CD14-positive monocyte (primary cell): ENCODE data around the gene TXNDC17. TPM values are rescaled to one million over a fixed set of nuclear protein-coding genes. Genes with fewer than 3 reads are reported as not detected.

Experiments used
- DNase-seq, 3 donors: peaks; one replicate each; pipeline ENCODE4 v3.0.0-alpha.2; 2011 to 2022
- H2AFZ ChIP-seq: 2 replicates; pipeline ENCODE4 v1.6.0; 2012; ENCODE audit warnings: mild to moderate bottlenecking, low read depth, low read length, inconsistent platforms; ENCODE audit not compliant: insufficient read depth, poor library complexity, severe bottlenecking
- H3K27ac ChIP-seq, 2 donors: 1 replicate in 1 of 2; 2 replicates in 1 of 2; pipeline ENCODE4 v1.5.1; 2012 to 2013; ENCODE audit warnings: low read length in 2 of 2, control low read depth in 1 of 2, inconsistent platforms in 1 of 2, low read depth in 1 of 2, mild to moderate bottlenecking in 1 of 2
- H3K27me3 ChIP-seq, 2 donors: one replicate each; pipeline versions ENCODE4 v1.6.0 to v1.6.1; 2011 to 2013; ENCODE audit warnings: low read length in 2 of 2; ENCODE audit not compliant: control insufficient read depth in 2 of 2, insufficient read depth in 2 of 2
- H3K36me3 ChIP-seq, 2 donors: replicated peaks in 1 of 2; 1 replicate in 1 of 2; 2 replicates in 1 of 2; pipeline versions ENCODE4 v1.5.1 to v1.6.1; 2012 to 2013; ENCODE audit warnings: low read length in 2 of 2, control low read depth in 1 of 2, inconsistent platforms in 1 of 2, mild to moderate bottlenecking in 1 of 2; ENCODE audit not compliant: insufficient read depth in 2 of 2, control insufficient read depth in 1 of 2
- H3K4me1 ChIP-seq, 2 donors: 1 replicate in 1 of 2; 2 replicates in 1 of 2; pipeline versions ENCODE4 v1.5.1 to v1.6.1; 2012 to 2013; ENCODE audit warnings: low read length in 2 of 2, control low read depth in 1 of 2, inconsistent platforms in 1 of 2, mild to moderate bottlenecking in 1 of 2, moderate library complexity in 1 of 2; ENCODE audit not compliant: insufficient read depth in 2 of 2, control insufficient read depth in 1 of 2
- H3K4me2 ChIP-seq: replicated peaks from 2 replicates; pipeline ENCODE3; 2012; ENCODE audit warnings: low read length, moderate library complexity, mild to moderate bottlenecking; ENCODE audit not compliant: poor library complexity, severe bottlenecking; ENCODE audit errors: extremely low read depth
- H3K4me3 ChIP-seq, 3 experiments: fragments of 200-600 bp in 1 of 3; sonication (generic) in 1 of 3; replicated peaks in 1 of 3; 1 replicate in 2 of 3; 2 replicates in 1 of 3; pipeline ENCODE4 v1.5.1; 2011 to 2013; ENCODE audit warnings: low read length in 3 of 3, mild to moderate bottlenecking in 3 of 3, control low read depth in 2 of 3, low read depth in 2 of 3, inconsistent platforms in 1 of 3, moderate library complexity in 1 of 3
- H3K79me2 ChIP-seq: 2 replicates; pipeline ENCODE4 v1.6.0; 2012; ENCODE audit warnings: mild to moderate bottlenecking, control low read depth, inconsistent platforms, low read length, moderate library complexity; ENCODE audit not compliant: insufficient read depth
- H3K9ac ChIP-seq: 2 replicates; pipeline ENCODE4 v1.6.0; 2017; ENCODE audit warnings: low read length, mild to moderate bottlenecking; ENCODE audit not compliant: insufficient read depth, poor library complexity, severe bottlenecking
- H3K9me3 ChIP-seq, 2 donors: replicated peaks in 1 of 2; 1 replicate in 1 of 2; 2 replicates in 1 of 2; pipeline versions ENCODE4 v1.5.1 to v1.6.1; 2012 to 2013; ENCODE audit warnings: low read length in 2 of 2, control low read depth in 1 of 2; ENCODE audit not compliant: control insufficient read depth in 1 of 2, insufficient read depth in 1 of 2
- H4K20me1 ChIP-seq: 2 replicates; pipeline ENCODE4 v1.6.0; 2012; ENCODE audit warnings: mild to moderate bottlenecking, low read length, control low read depth, moderate library complexity; ENCODE audit not compliant: insufficient read depth
- H3K27ac Mint-ChIP-seq, 7 donors: one replicate each; pipeline ENCODE4 v1.8.0; 2020; ENCODE audit warnings: mild to moderate bottlenecking in 7 of 7, mixed read lengths in 7 of 7, moderate library complexity in 6 of 7, inconsistent platforms in 2 of 7
- H3K27me3 Mint-ChIP-seq, 3 donors: one replicate each; pipeline ENCODE4 v1.8.0; 2021 to 2022; ENCODE audit warnings: low read depth in 3 of 3, mild to moderate bottlenecking in 3 of 3, mixed read lengths in 3 of 3, moderate library complexity in 3 of 3, inconsistent platforms in 1 of 3
- H3K36me3 Mint-ChIP-seq, 2 donors: one replicate each; pipeline ENCODE4 v1.8.0; 2020; ENCODE audit warnings: mixed read lengths in 2 of 2, inconsistent platforms in 1 of 2, mild to moderate bottlenecking in 1 of 2
- H3K4me1 Mint-ChIP-seq: one replicate; pipeline ENCODE4 v1.8.0; 2020; ENCODE audit warnings: mild to moderate bottlenecking, mixed read lengths
- H3K4me3 Mint-ChIP-seq, 2 donors: one replicate each; pipeline ENCODE4 v1.8.0; 2020; ENCODE audit warnings: mild to moderate bottlenecking in 2 of 2, mixed read lengths in 2 of 2, moderate library complexity in 1 of 2
- H3K9me3 Mint-ChIP-seq, 7 donors: one replicate each; pipeline ENCODE4 v1.8.0; 2020 to 2022; ENCODE audit warnings: mixed read lengths in 7 of 7, mild to moderate bottlenecking in 6 of 7, moderate library complexity in 6 of 7, inconsistent platforms in 2 of 7
- CTCF ChIP-seq: fragments of 200-600 bp; IDR thresholded peaks from one replicate; pipeline ENCODE4 v1.8.0; 2022; ENCODE audit warnings: antibody characterized with exemption, mild to moderate bottlenecking
- WGBS: methylation state at CpG from one replicate; pipeline ENCODE4 v1.1.5; 2013; ENCODE audit warnings: missing lambda C conversion rate; ENCODE audit not compliant: insufficient coverage; 5-methylcytosine and 5-hydroxymethylcytosine counted together
- intact Hi-C, 2 donors: fragments of 100-400 bp; cut with micrococcal nuclease; formaldehyde crosslinking; loops; one replicate each; pipeline versions ENCODE4 v1.15.0 to v1.15.1; 2023
- polyA plus RNA-seq, 3 donors: library from polyadenylated mRNA; depleted of rRNA in 1 of 3; unstranded in 2 of 3; stranded (reverse) in 1 of 3; fragments of 300-500 nt in 2 of 3; fragments of >200 nt in 1 of 3; fragmentation: Illumina TruSeq in 2 of 3; gene quantifications; 1 replicate in 2 of 3; 2 replicates in 1 of 3; pipeline ENCODE4 v1.2.3, GENCODE V29; 2012 to 2021

Gene TXNDC17
- polyA plus RNA-seq, 3 donors, result 88.8 to 357 (median 319) TPM

DNA sequence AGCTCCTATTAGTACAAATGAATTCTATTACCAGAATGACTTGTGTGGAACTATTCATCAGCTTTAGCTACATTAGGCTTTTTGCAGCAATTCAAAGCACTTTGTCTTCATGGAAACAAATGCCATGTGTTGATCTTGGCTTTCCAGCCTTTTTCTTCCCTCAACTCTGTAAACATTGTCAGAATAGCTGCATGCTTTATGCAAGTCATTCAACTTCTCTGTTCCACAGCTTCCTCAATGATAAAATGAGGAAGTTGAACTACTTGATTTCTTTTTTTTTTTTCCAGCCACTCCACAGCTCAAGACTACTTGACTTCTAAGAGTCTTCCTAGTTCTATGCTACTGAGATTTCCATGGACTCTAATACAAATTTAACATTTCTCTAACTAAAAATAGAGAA is 41.5 kb upstream of the TXNDC17 start:
- Histone ChIP-seq H3K27ac (peak overlapping the region; percentile 48 to 72), H2AFZ (no peak overlapping the region), H3K4me2 (peak overlapping the region; percentile 54), H3K4me3 (peak overlapping the region in 1 of 3 experiments; percentile 39), H3K79me2 (no peaks in the 10 kb centered on the region), H3K36me3 (peaks cover 21 to 51% of the 10 kb centered on the region in 2 donors), H3K9ac (no peak overlapping the region), H3K4me1 (peaks cover 30 to 38% of the 10 kb centered on the region in 2 donors), H3K27me3 (no peaks in the 10 kb centered on the region), H3K9me3 (no peaks in the 10 kb centered on the region), H4K20me1 (no peaks in the 10 kb centered on the region)
- no peak for TF ChIP-seq CTCF
- intact Hi-C loops, result no loop called here
- peaks cover 40% of the 10 kb centered on the region for H3K4me1 Mint-ChIP-seq
- peak; percentile 61 to 80 (median 75) for DNase-seq
- H3K36me3 Mint-ChIP-seq, result peaks cover 56% of the 10 kb centered on the region in 2 donors
- H3K27me3 Mint-ChIP-seq, result peaks cover 0 to 3% (median 0%) of the 10 kb centered on the region in 3 donors
- peak overlapping the region; percentile 66 to 90 (median 77) for H3K27ac Mint-ChIP-seq
- no peak overlapping the region for H3K4me3 Mint-ChIP-seq
- H3K9me3 Mint-ChIP-seq, result no peaks in the 10 kb centered on the region

DNA sequence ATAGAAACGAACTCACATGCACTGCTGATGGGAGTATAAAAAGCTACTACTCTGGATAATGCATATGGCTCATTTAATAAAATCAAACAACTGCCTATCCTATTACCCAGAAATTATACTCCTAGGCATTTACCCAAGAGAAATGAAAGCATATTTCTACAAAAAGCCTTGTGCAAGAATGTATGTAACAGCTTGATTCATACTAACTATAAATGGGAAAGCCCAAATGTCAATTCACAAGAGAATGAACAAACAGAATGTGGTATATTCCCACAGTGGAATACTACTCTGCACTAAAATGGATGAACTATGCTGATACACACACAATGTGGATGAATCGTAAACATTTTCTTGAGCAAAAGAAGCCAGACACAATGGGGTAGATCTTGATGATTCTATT is 38.7 kb upstream of the TXNDC17 start:
- H4K20me1 ChIP-seq, result no peaks in the 10 kb centered on the region
- no peaks in the 10 kb centered on the region for H3K79me2 ChIP-seq
- peaks cover 30 to 35% of the 10 kb centered on the region in 2 donors for H3K4me1 ChIP-seq
- H3K9me3 ChIP-seq, result no peaks in the 10 kb centered on the region
- H3K4me3 Mint-ChIP-seq, result no peak overlapping the region
- H3K9me3 Mint-ChIP-seq, result no peaks in the 10 kb centered on the region
- no peak overlapping the region for H3K27ac Mint-ChIP-seq
- no peak overlapping the region for H3K9ac ChIP-seq
- WGBS, result no CpG with 5 or more reads among the region's 2 CpGs
- no peak overlapping the region for H2AFZ ChIP-seq
- peaks cover 0 to 3% (median 0%) of the 10 kb centered on the region in 3 donors for H3K27me3 Mint-ChIP-seq
- peaks cover 55 to 56% of the 10 kb centered on the region in 2 donors for H3K36me3 Mint-ChIP-seq
- no peak overlapping the region for H3K4me3 ChIP-seq
- no peak for TF ChIP-seq CTCF
- no peaks in the 10 kb centered on the region for H3K27me3 ChIP-seq
- no peak overlapping the region for H3K4me2 ChIP-seq
- no peak overlapping the region for H3K27ac ChIP-seq
- intact Hi-C loops, result no loop called here
- no peak for DNase-seq
- peaks cover 38% of the 10 kb centered on the region for H3K4me1 Mint-ChIP-seq
- H3K36me3 ChIP-seq, result peaks cover 30 to 53% of the 10 kb centered on the region in 2 donors
